Nephron (organoid): ENCODE results near the gene S100G.
"Not testable (repeated sequence)": the region's sequence is repeated elsewhere in the genome, so short reads cannot be mapped to it uniquely, and the experiment has no call there.

Experiments
- H3K27ac Mint-ChIP-seq, 3 experiments: 2 replicates each; pipeline ENCODE4 v1.8.0; 2020; ENCODE audit warnings: mixed read lengths in 3 of 3, mild to moderate bottlenecking in 2 of 3, moderate library complexity in 1 of 3
- H3K27me3 Mint-ChIP-seq: 2 replicates; pipeline ENCODE4 v1.8.0; 2021; ENCODE audit warnings: low read depth, mild to moderate bottlenecking, moderate library complexity, mixed read lengths
- H3K36me3 Mint-ChIP-seq: 2 replicates; pipeline ENCODE4 v1.8.0; 2020; ENCODE audit warnings: low read depth, mixed read lengths
- H3K4me1 Mint-ChIP-seq: 2 replicates; pipeline ENCODE4 v1.8.0; 2020; ENCODE audit warnings: mixed read lengths
- H3K4me3 Mint-ChIP-seq, 3 experiments: 2 replicates each; pipeline ENCODE4 v1.8.0; 2020; ENCODE audit warnings: mild to moderate bottlenecking in 3 of 3, mixed read lengths in 3 of 3, moderate library complexity in 2 of 3
- H3K9me3 Mint-ChIP-seq: 2 replicates; pipeline ENCODE4 v1.8.0; 2020; ENCODE audit warnings: mixed read lengths
- CTCF ChIP-seq, 3 experiments: fragments of 200-600 bp; sonication (generic); IDR thresholded peaks; one replicate each; pipeline ENCODE4 v1.5.0; 2021; ENCODE audit warnings: antibody characterized with exemption in 3 of 3; ENCODE audit not compliant: unreplicated experiment in 3 of 3

The S100G gene

GRCh38 chrX:16610121-16610621, 39.8 kb upstream of the S100G start:
- Mint-ChIP-seq H3K9me3 (no peaks in the 10 kb centered on the region), H3K4me1 (no peaks in the 10 kb centered on the region), H3K27me3 (no peaks in the 10 kb centered on the region), H3K36me3 (peaks cover 71% of the 10 kb centered on the region), H3K27ac (no peak overlapping the region), H3K4me3 (no peak overlapping the region)
- no peak for TF ChIP-seq CTCF (IDR thresholded peaks at IDR 0.05; ENCODE audit: unreplicated experiment in 3 of 3)

GRCh38 chrX:16610654-16611053, 39.3 kb upstream of the S100G start:
- H3K36me3 Mint-ChIP-seq = peaks cover 74% of the 10 kb centered on the region
- H3K9me3 Mint-ChIP-seq, H3K4me1 Mint-ChIP-seq, H3K27me3 Mint-ChIP-seq, H3K4me3 Mint-ChIP-seq, H3K27ac Mint-ChIP-seq: not testable (repeated sequence)

GRCh38 chrX:16612257-16612897, 37.6 kb upstream of the S100G start:
- H3K27ac Mint-ChIP-seq = no peak overlapping the region
- no peaks in the 10 kb centered on the region for H3K27me3 Mint-ChIP-seq
- H3K4me3 Mint-ChIP-seq = no peak overlapping the region
- H3K9me3 Mint-ChIP-seq = no peaks in the 10 kb centered on the region
- peaks cover 69% of the 10 kb centered on the region for H3K36me3 Mint-ChIP-seq
- H3K4me1 Mint-ChIP-seq = no peaks in the 10 kb centered on the region
- no peak for TF ChIP-seq CTCF (IDR thresholded peaks at IDR 0.05; ENCODE audit: unreplicated experiment in 3 of 3)

GRCh38 chrX:16617382-16617781, 32.6 kb upstream of the S100G start:
- no peaks in the 10 kb centered on the region for H3K27me3 Mint-ChIP-seq
- H3K36me3 Mint-ChIP-seq = peaks cover 79% of the 10 kb centered on the region
- no peak overlapping the region for H3K4me3 Mint-ChIP-seq
- peaks cover 5% of the 10 kb centered on the region for H3K9me3 Mint-ChIP-seq
- peak overlapping the region in 2 of 3 experiments; percentile 0 to 30 for H3K27ac Mint-ChIP-seq
- no peaks in the 10 kb centered on the region for H3K4me1 Mint-ChIP-seq
- no peak for TF ChIP-seq CTCF (IDR thresholded peaks at IDR 0.05; ENCODE audit: unreplicated experiment in 3 of 3)

- no peak for TF ChIP-seq CTCF (IDR thresholded peaks at IDR 0.05; ENCODE audit: unreplicated experiment in 3 of 3)
- Mint-ChIP-seq H3K27me3 (no peaks in the 10 kb centered on the region), H3K4me3 (no peak overlapping the region), H3K9me3 (peaks cover 5% of the 10 kb centered on the region), H3K36me3 (peaks cover 73% of the 10 kb centered on the region), H3K4me1 (no peaks in the 10 kb centered on the region), H3K27ac (no peak overlapping the region)
Observed at GRCh38 chrX:16618422-16618821, 31.5 kb upstream of the S100G start.

- Mint-ChIP-seq H3K36me3 (peaks cover 72% of the 10 kb centered on the region), H3K9me3 (peaks cover 5% of the 10 kb centered on the region), H3K4me1 (no peaks in the 10 kb centered on the region), H3K4me3 (no peak overlapping the region), H3K27me3 (no peaks in the 10 kb centered on the region), H3K27ac (no peak overlapping the region)
- TF ChIP-seq CTCF (IDR thresholded peaks at IDR 0.05; ENCODE audit: unreplicated experiment in 3 of 3) = no peak
Observed at GRCh38 chrX:16619024-16619423, 30.9 kb upstream of the S100G start.

GRCh38 chrX:16628511-16628910, 21.4 kb upstream of the S100G start:
- not testable (repeated sequence) for H3K9me3 Mint-ChIP-seq

More at GRCh38 chrX:16628511-16628910, 21.4 kb upstream of the S100G start:
- not testable (repeated sequence) for H3K27me3 Mint-ChIP-seq, H3K4me1 Mint-ChIP-seq, H3K4me3 Mint-ChIP-seq, H3K27ac Mint-ChIP-seq
- peaks cover 63% of the 10 kb centered on the region for H3K36me3 Mint-ChIP-seq
